ENCODE results near the gene MND1. TPM values are rescaled to one million over a fixed set of nuclear protein-coding genes. Genes with fewer than 3 reads are reported as not detected.
A peak's percentile ranks its signal among the peaks of the same experiment; 100 is the strongest.

The MND1 gene
- total and polyA plus RNA-seq, 2 experiments from 2014 or later, result 1.2 to 4.9 TPM

- H3K36me3 ChIP-seq (ENCODE audit: low read depth), result no peaks in the 10 kb centered on the region
- 0 out of 2 replicates have a peak, but pooled peaks cover 3% of the 10 kb centered on the region for H3F3A ChIP-seq (ENCODE audit: insufficient read depth)
- H2AFZ ChIP-seq, result no peak overlapping the region
- no peaks in the 10 kb centered on the region for H3K27me3 ChIP-seq (replicated peaks; ENCODE audit: insufficient read depth)
- H3K79me2 ChIP-seq (ENCODE audit: insufficient read depth), result no peaks in the 10 kb centered on the region
- H3K4me2 ChIP-seq (ENCODE audit: unreplicated experiment), result no peak overlapping the region
- in situ Hi-C loops (cut with MboI), result no loop called here
- H3K9ac ChIP-seq, result no peak overlapping the region
- no peaks in the 10 kb centered on the region for H4K20me1 ChIP-seq (ENCODE audit: insufficient read depth)
- 91 to 100% methylated on average over 2 of the region's 2 CpGs for WGBS, 2 experiments (ENCODE audit: low coverage in 1 of 2, low lambda C conversion rate in 2 of 2, missing lambda C conversion rate in 2 of 2)
- no peaks in the 10 kb centered on the region for H3K9me2 ChIP-seq (ENCODE audit: insufficient read depth)
- no peak for DNase-seq
- H3K27ac ChIP-seq, result no peak overlapping the region
- no peaks in the 10 kb centered on the region for H3K9me3 ChIP-seq (ENCODE audit: low read depth)
- TF ChIP-seq EZH2 (IDR thresholded peaks at IDR 0.05; ENCODE audit: insufficient read depth, poor library complexity, severe bottlenecking) (no peak), EZH2phosphoT487 (IDR thresholded peaks at IDR 0.05; ENCODE audit: insufficient read depth, low read depth) (no peak)
- no peak overlapping the region for H3K4me3 ChIP-seq
- 0 out of 2 replicates have a peak, but pooled peaks cover 10% of the 10 kb centered on the region for H3K4me1 ChIP-seq (ENCODE audit: insufficient read depth)
Measured at GRCh38 chr4:153420361-153420760, 75.9 kb downstream of the MND1 start.

GRCh38 chr4:153421941-153422340 is 77.5 kb downstream of the MND1 start:
- H3K9me2 ChIP-seq (ENCODE audit: insufficient read depth), result no peaks in the 10 kb centered on the region
- H3K9me3 ChIP-seq (ENCODE audit: low read depth), result no peaks in the 10 kb centered on the region
- 0 out of 2 replicates have a peak, but pooled peaks cover 10% of the 10 kb centered on the region for H3K4me1 ChIP-seq (ENCODE audit: insufficient read depth)
- no peak overlapping the region for H3K4me3 ChIP-seq
- no peak overlapping the region for H2AFZ ChIP-seq
- no peak overlapping the region for H3K27ac ChIP-seq
- TF ChIP-seq EZH2 (IDR thresholded peaks at IDR 0.05; ENCODE audit: insufficient read depth, poor library complexity, severe bottlenecking) (no peak), EZH2phosphoT487 (IDR thresholded peaks at IDR 0.05; ENCODE audit: insufficient read depth, low read depth) (no peak)
- H3K27me3 ChIP-seq (replicated peaks; ENCODE audit: insufficient read depth), result no peaks in the 10 kb centered on the region
- in situ Hi-C loops (cut with MboI), result no loop called here
- H3K79me2 ChIP-seq (ENCODE audit: insufficient read depth), result no peaks in the 10 kb centered on the region
- H3K9ac ChIP-seq, result no peak overlapping the region
- no peak overlapping the region for H3K4me2 ChIP-seq (ENCODE audit: unreplicated experiment)
- no peaks in the 10 kb centered on the region for H4K20me1 ChIP-seq (ENCODE audit: insufficient read depth)
- no peaks in the 10 kb centered on the region for H3K36me3 ChIP-seq (ENCODE audit: low read depth)
- WGBS, 2 experiments (ENCODE audit: low coverage in 1 of 2, low lambda C conversion rate in 2 of 2, missing lambda C conversion rate in 2 of 2), result 90 to 93% methylated on average over 3 of the region's 3 CpGs
- no peak for DNase-seq
- 0 out of 2 replicates have a peak, but pooled peaks cover 4% of the 10 kb centered on the region for H3F3A ChIP-seq (ENCODE audit: insufficient read depth)

GRCh38 chr4:153426207-153426885 is 81.9 kb downstream of the MND1 start:
- WGBS, 2 experiments (ENCODE audit: low coverage in 1 of 2, low lambda C conversion rate in 2 of 2, missing lambda C conversion rate in 2 of 2), result 94 to 98% methylated on average over 4 of the region's 4 CpGs
- in situ Hi-C loops (cut with MboI), result no loop called here

GRCh38 chr4:153427363-153428071 is 83.0 kb downstream of the MND1 start:
- no peaks in the 10 kb centered on the region for H3K36me3 ChIP-seq (ENCODE audit: low read depth)
- TF ChIP-seq EZH2 (IDR thresholded peaks at IDR 0.05; ENCODE audit: insufficient read depth, poor library complexity, severe bottlenecking) (no peak), EZH2phosphoT487 (IDR thresholded peaks at IDR 0.05; ENCODE audit: insufficient read depth, low read depth) (no peak)
- DNase-seq, result peak; percentile 64
- no peak overlapping the region for H3K27ac ChIP-seq
- WGBS, 2 experiments (ENCODE audit: low coverage in 1 of 2, low lambda C conversion rate in 2 of 2, missing lambda C conversion rate in 2 of 2), result 91 to 94% methylated on average over 4 of the region's 4 CpGs
- peaks cover 12% of the 10 kb centered on the region for H3K4me1 ChIP-seq (ENCODE audit: insufficient read depth)
- H3K27me3 ChIP-seq (replicated peaks; ENCODE audit: insufficient read depth), result no peaks in the 10 kb centered on the region
- no peaks in the 10 kb centered on the region for H4K20me1 ChIP-seq (ENCODE audit: insufficient read depth)
- peaks cover 22% of the 10 kb centered on the region for H3F3A ChIP-seq (ENCODE audit: insufficient read depth)
- no peaks in the 10 kb centered on the region for H3K79me2 ChIP-seq (ENCODE audit: insufficient read depth)
- no peak overlapping the region for H2AFZ ChIP-seq
- H3K9me2 ChIP-seq (ENCODE audit: insufficient read depth), result no peaks in the 10 kb centered on the region
- H3K9me3 ChIP-seq (ENCODE audit: low read depth), result no peaks in the 10 kb centered on the region
- H3K4me3 ChIP-seq, result no peak overlapping the region
- no peak overlapping the region for H3K9ac ChIP-seq
- H3K4me2 ChIP-seq (ENCODE audit: unreplicated experiment), result no peak overlapping the region
- in situ Hi-C loops (cut with MboI), result no loop called here

More at GRCh38 chr4:153426207-153426885, 81.9 kb downstream of the MND1 start:
- Histone ChIP-seq H3K79me2 (ENCODE audit: insufficient read depth) (no peaks in the 10 kb centered on the region), H3K4me1 (ENCODE audit: insufficient read depth) (peaks cover 12% of the 10 kb centered on the region), H2AFZ (no peak overlapping the region), H3K9me3 (ENCODE audit: low read depth) (no peaks in the 10 kb centered on the region), H3K36me3 (ENCODE audit: low read depth) (no peaks in the 10 kb centered on the region), H3K27me3 (replicated peaks; ENCODE audit: insufficient read depth) (no peaks in the 10 kb centered on the region), H4K20me1 (ENCODE audit: insufficient read depth) (no peaks in the 10 kb centered on the region), H3F3A (ENCODE audit: insufficient read depth) (peaks cover 22% of the 10 kb centered on the region), H3K9ac (no peak overlapping the region), H3K27ac (no peak overlapping the region), H3K4me2 (ENCODE audit: unreplicated experiment) (no peak overlapping the region), H3K9me2 (ENCODE audit: insufficient read depth) (no peaks in the 10 kb centered on the region), H3K4me3 (no peak overlapping the region)
- no peak for TF ChIP-seq EZH2 (IDR thresholded peaks at IDR 0.05; ENCODE audit: insufficient read depth, poor library complexity, severe bottlenecking)
- TF ChIP-seq EZH2phosphoT487 (IDR thresholded peaks at IDR 0.05; ENCODE audit: insufficient read depth, low read depth), result no peak
- no peak for DNase-seq
